Measurements from ENCODE around the gene ANXA8. TPM values are rescaled to one million over a fixed set of nuclear protein-coding genes. Genes with fewer than 3 reads are reported as not detected.
"Not testable (repeated sequence)": the region's sequence is repeated elsewhere in the genome, so short reads cannot be mapped to it uniquely, and the experiment has no call there.

ANXA8 gene
- total RNA-seq, 1 donor from 2014 or later, result 1.0 TPM

- H3K4me1 ChIP-seq (ENCODE audit: insufficient read depth, low read length); H3K4me3 Mint-ChIP-seq (ENCODE audit: unreplicated experiment); H3K27me3 ChIP-seq (ENCODE audit: insufficient read depth, low read length); H3K27me3 Mint-ChIP-seq (ENCODE audit: low read depth, unreplicated experiment); H3K9ac ChIP-seq (ENCODE audit: low read length); H3K4me2 ChIP-seq (ENCODE audit: low read length); H2AFZ ChIP-seq (ENCODE audit: low read depth, low read length); FAIRE-seq; DNase-seq (ENCODE audit: low read depth); H3K27ac ChIP-seq (ENCODE audit: low read depth, low read length); H3K4me1 Mint-ChIP-seq (ENCODE audit: low read depth, unreplicated experiment); H3K9me3 Mint-ChIP-seq (ENCODE audit: unreplicated experiment); H4K20me1 ChIP-seq (ENCODE audit: insufficient read depth, low read length); H3K9me3 ChIP-seq (ENCODE audit: insufficient read depth, low read depth, low read length); H3K36me3 Mint-ChIP-seq (ENCODE audit: low read depth, unreplicated experiment); H3K4me3 ChIP-seq (ENCODE audit: insufficient read depth, low read depth, low read length); H3K36me3 ChIP-seq (ENCODE audit: insufficient read depth, low read length); H3K79me2 ChIP-seq (ENCODE audit: insufficient read depth, low read length); H3K27ac Mint-ChIP-seq (ENCODE audit: unreplicated experiment): not testable (repeated sequence)
Observed at GRCh38 chr10:47478114-47478513, 5.8 kb downstream of the ANXA8 start.

GRCh38 chr10:47477078-47477477 lies 6.8 kb downstream of the ANXA8 start:
- not testable (repeated sequence) for H3K27me3 ChIP-seq (ENCODE audit: insufficient read depth, low read length); H3K4me1 Mint-ChIP-seq (ENCODE audit: low read depth, unreplicated experiment); DNase-seq (ENCODE audit: low read depth); H3K4me2 ChIP-seq (ENCODE audit: low read length); H3K27me3 Mint-ChIP-seq (ENCODE audit: low read depth, unreplicated experiment); H3K9ac ChIP-seq (ENCODE audit: low read length); H4K20me1 ChIP-seq (ENCODE audit: insufficient read depth, low read length); H3K9me3 ChIP-seq (ENCODE audit: insufficient read depth, low read depth, low read length); H3K4me3 Mint-ChIP-seq (ENCODE audit: unreplicated experiment); FAIRE-seq; H2AFZ ChIP-seq (ENCODE audit: low read depth, low read length); H3K79me2 ChIP-seq (ENCODE audit: insufficient read depth, low read length); H3K4me1 ChIP-seq (ENCODE audit: insufficient read depth, low read length); H3K36me3 ChIP-seq (ENCODE audit: insufficient read depth, low read length); H3K9me3 Mint-ChIP-seq (ENCODE audit: unreplicated experiment); H3K36me3 Mint-ChIP-seq (ENCODE audit: low read depth, unreplicated experiment); H3K27ac ChIP-seq (ENCODE audit: low read depth, low read length); H3K4me3 ChIP-seq (ENCODE audit: insufficient read depth, low read depth, low read length); H3K27ac Mint-ChIP-seq (ENCODE audit: unreplicated experiment)

GRCh38 chr10:47475101-47475500 lies 8.8 kb downstream of the ANXA8 start:
- H3K36me3 ChIP-seq (ENCODE audit: insufficient read depth, low read length); H3K4me3 Mint-ChIP-seq (ENCODE audit: unreplicated experiment); H3K27ac Mint-ChIP-seq (ENCODE audit: unreplicated experiment); H3K36me3 Mint-ChIP-seq (ENCODE audit: low read depth, unreplicated experiment); H3K9ac ChIP-seq (ENCODE audit: low read length); H3K9me3 Mint-ChIP-seq (ENCODE audit: unreplicated experiment); H3K27ac ChIP-seq (ENCODE audit: low read depth, low read length); H3K27me3 Mint-ChIP-seq (ENCODE audit: low read depth, unreplicated experiment); H3K4me1 ChIP-seq (ENCODE audit: insufficient read depth, low read length); H3K9me3 ChIP-seq (ENCODE audit: insufficient read depth, low read depth, low read length); H3K4me3 ChIP-seq (ENCODE audit: insufficient read depth, low read depth, low read length); FAIRE-seq; H3K4me2 ChIP-seq (ENCODE audit: low read length); H2AFZ ChIP-seq (ENCODE audit: low read depth, low read length); H3K4me1 Mint-ChIP-seq (ENCODE audit: low read depth, unreplicated experiment); DNase-seq (ENCODE audit: low read depth); H3K79me2 ChIP-seq (ENCODE audit: insufficient read depth, low read length); H3K27me3 ChIP-seq (ENCODE audit: insufficient read depth, low read length); H4K20me1 ChIP-seq (ENCODE audit: insufficient read depth, low read length): not testable (repeated sequence)

- H3K36me3 Mint-ChIP-seq (ENCODE audit: low read depth, unreplicated experiment); H3K9ac ChIP-seq (ENCODE audit: low read length); H3K79me2 ChIP-seq (ENCODE audit: insufficient read depth, low read length); H3K36me3 ChIP-seq (ENCODE audit: insufficient read depth, low read length); H3K4me1 ChIP-seq (ENCODE audit: insufficient read depth, low read length); H3K4me3 ChIP-seq (ENCODE audit: insufficient read depth, low read depth, low read length); H3K4me2 ChIP-seq (ENCODE audit: low read length); H3K27me3 ChIP-seq (ENCODE audit: insufficient read depth, low read length); H3K9me3 Mint-ChIP-seq (ENCODE audit: unreplicated experiment); H4K20me1 ChIP-seq (ENCODE audit: insufficient read depth, low read length); H3K4me1 Mint-ChIP-seq (ENCODE audit: low read depth, unreplicated experiment); H3K27ac ChIP-seq (ENCODE audit: low read depth, low read length); H3K9me3 ChIP-seq (ENCODE audit: insufficient read depth, low read depth, low read length); H3K4me3 Mint-ChIP-seq (ENCODE audit: unreplicated experiment); H3K27me3 Mint-ChIP-seq (ENCODE audit: low read depth, unreplicated experiment); DNase-seq (ENCODE audit: low read depth); H3K27ac Mint-ChIP-seq (ENCODE audit: unreplicated experiment); H2AFZ ChIP-seq (ENCODE audit: low read depth, low read length); FAIRE-seq: not testable (repeated sequence)
Observed at GRCh38 chr10:47473516-47473915, 10.4 kb downstream of the ANXA8 start.

GRCh38 chr10:47472647-47473046 lies 11.3 kb downstream of the ANXA8 start:
- not testable (repeated sequence) for H3K36me3 Mint-ChIP-seq (ENCODE audit: low read depth, unreplicated experiment); H3K9me3 Mint-ChIP-seq (ENCODE audit: unreplicated experiment); H3K27ac Mint-ChIP-seq (ENCODE audit: unreplicated experiment); H3K4me3 Mint-ChIP-seq (ENCODE audit: unreplicated experiment); H3K9ac ChIP-seq (ENCODE audit: low read length); H2AFZ ChIP-seq (ENCODE audit: low read depth, low read length); H3K4me3 ChIP-seq (ENCODE audit: insufficient read depth, low read depth, low read length); H3K4me1 Mint-ChIP-seq (ENCODE audit: low read depth, unreplicated experiment); H3K4me2 ChIP-seq (ENCODE audit: low read length); H3K27me3 ChIP-seq (ENCODE audit: insufficient read depth, low read length); DNase-seq (ENCODE audit: low read depth); H3K4me1 ChIP-seq (ENCODE audit: insufficient read depth, low read length); H4K20me1 ChIP-seq (ENCODE audit: insufficient read depth, low read length); H3K36me3 ChIP-seq (ENCODE audit: insufficient read depth, low read length); H3K79me2 ChIP-seq (ENCODE audit: insufficient read depth, low read length); FAIRE-seq; H3K27me3 Mint-ChIP-seq (ENCODE audit: low read depth, unreplicated experiment); H3K9me3 ChIP-seq (ENCODE audit: insufficient read depth, low read depth, low read length); H3K27ac ChIP-seq (ENCODE audit: low read depth, low read length)

- not testable (repeated sequence) for H3K4me1 ChIP-seq (ENCODE audit: insufficient read depth, low read length); H3K36me3 ChIP-seq (ENCODE audit: insufficient read depth, low read length); H3K9me3 ChIP-seq (ENCODE audit: insufficient read depth, low read depth, low read length); H3K4me3 ChIP-seq (ENCODE audit: insufficient read depth, low read depth, low read length); H3K4me1 Mint-ChIP-seq (ENCODE audit: low read depth, unreplicated experiment); H3K9me3 Mint-ChIP-seq (ENCODE audit: unreplicated experiment); H4K20me1 ChIP-seq (ENCODE audit: insufficient read depth, low read length); H3K27ac Mint-ChIP-seq (ENCODE audit: unreplicated experiment); H3K27me3 ChIP-seq (ENCODE audit: insufficient read depth, low read length); FAIRE-seq; H3K27ac ChIP-seq (ENCODE audit: low read depth, low read length); H3K9ac ChIP-seq (ENCODE audit: low read length); H3K79me2 ChIP-seq (ENCODE audit: insufficient read depth, low read length); H3K4me3 Mint-ChIP-seq (ENCODE audit: unreplicated experiment); DNase-seq (ENCODE audit: low read depth); H2AFZ ChIP-seq (ENCODE audit: low read depth, low read length); H3K36me3 Mint-ChIP-seq (ENCODE audit: low read depth, unreplicated experiment); H3K27me3 Mint-ChIP-seq (ENCODE audit: low read depth, unreplicated experiment); H3K4me2 ChIP-seq (ENCODE audit: low read length)
Observed at GRCh38 chr10:47472072-47472471, 11.8 kb downstream of the ANXA8 start.
